Measurements from ENCODE around the gene HIP1R. TPM values are rescaled to one million over a fixed set of nuclear protein-coding genes. Genes with fewer than 3 reads are reported as not detected.

HIP1R gene
- total and polyA plus RNA-seq, 2 experiments from 2014 or later: 8.0 to 22.1 TPM

- no peaks in the 10 kb centered on the region for H3K27me3 ChIP-seq (ENCODE audit: insufficient read depth)
- H3K4me3 ChIP-seq: no peak overlapping the region
- Mint-ChIP-seq H3K27me3 (ENCODE audit: insufficient read depth, low read depth, poor library complexity) (peaks cover 23% of the 10 kb centered on the region), H3K36me3 (ENCODE audit: low read depth) (no peaks in the 10 kb centered on the region; the same call in 2 of the 3 replicates), H3K4me1 (peaks cover 17% of the 10 kb centered on the region), H3K9me3 (no peaks in the 10 kb centered on the region), H3K4me3 (no peak overlapping the region), H3K27ac (no peak overlapping the region)
- H3F3A ChIP-seq (replicated peaks; ENCODE audit: low read depth): no peaks in the 10 kb centered on the region
- no peaks in the 10 kb centered on the region for H3K9me2 ChIP-seq (ENCODE audit: insufficient read depth)
- H3K4me1 ChIP-seq (ENCODE audit: insufficient read depth): peaks cover 7% of the 10 kb centered on the region; the same call in 1 of the 2 replicates
- peaks cover 5% of the 10 kb centered on the region; the same call in 1 of the 2 replicates for H4K20me1 ChIP-seq (replicated peaks; ENCODE audit: insufficient read depth)
- no peak overlapping the region for H3K4me2 ChIP-seq
- DNase-seq (ENCODE audit: low spot score) (peak; percentile 28), ATAC-seq (peak; percentile 40)
- H2AFZ ChIP-seq: no peak overlapping the region
- H3K36me3 ChIP-seq (ENCODE audit: insufficient read depth): no peaks in the 10 kb centered on the region
- TF ChIP-seq POLR2AphosphoS5 (IDR thresholded peaks at IDR 0.05; ENCODE audit: low read depth): no peak
- no peak for TF ChIP-seq ZNF462 (CRISPR knock-in tag; IDR thresholded peaks at IDR 0.05)
- no peak for TF ChIP-seq ZNF331 (CRISPR knock-in tag; IDR thresholded peaks at IDR 0.05; ENCODE audit: low read depth)
- no peak for TF ChIP-seq REST (IDR thresholded peaks at IDR 0.05; ENCODE audit: unreplicated experiment)
- TF ChIP-seq CREB1 (CRISPR knock-in tag; IDR thresholded peaks at IDR 0.05; ENCODE audit: low read depth): no peak
- TF ChIP-seq STAT1 (IDR thresholded peaks at IDR 0.05; ENCODE audit: unreplicated experiment): no peak
- no peak for TF ChIP-seq EZH2 (IDR thresholded peaks at IDR 0.05; ENCODE audit: low read depth, unreplicated experiment)
- no peak for TF ChIP-seq CTCF (conservative IDR thresholded peaks at IDR 0.05; ENCODE audit: low read depth in 2 of 2)
- TF ChIP-seq EZH2phosphoT487 (IDR thresholded peaks at IDR 0.05; ENCODE audit: unreplicated experiment): no peak
- TF ChIP-seq NANOG (IDR thresholded peaks at IDR 0.05; ENCODE audit: borderline replicate concordance): no peak
- TF ChIP-seq ZNF114 (CRISPR knock-in tag; IDR thresholded peaks at IDR 0.05): no peak
- TF ChIP-seq ETS1 (IDR thresholded peaks at IDR 0.05): no peak
- no peak for TF ChIP-seq JUNB (IDR thresholded peaks at IDR 0.05; ENCODE audit: unreplicated experiment)
- no peaks in the 10 kb centered on the region for H3K79me2 ChIP-seq (replicated peaks; ENCODE audit: insufficient read depth)
- H3K27ac ChIP-seq (ENCODE audit: low read depth): no peak overlapping the region
These were observed 10.0 kb downstream of the HIP1R start for GRCh38 chr12:122845041-122845864.

Measured in GM23338 (cell line).